Measurements from ENCODE around the gene TPD52L2.
"Not testable (repeated sequence)": the region's sequence is repeated elsewhere in the genome, so short reads cannot be mapped to it uniquely, and the experiment has no call there.

The TPD52L2 gene

GRCh38 chr20:63892402-63892801 lies 27.3 kb downstream of the TPD52L2 start:
- no peak for DNase-seq (ENCODE audit: low read depth, low spot score)
- H3K27ac ChIP-seq = no peak overlapping the region

GRCh38 chr20:63893999-63894357 lies 28.9 kb downstream of the TPD52L2 start:
- peak overlapping the region; percentile 96 for H3K27ac ChIP-seq
- DNase-seq (ENCODE audit: low read depth, low spot score) = no peak

GRCh38 chr20:63894358-63895201 lies 29.5 kb downstream of the TPD52L2 start, which contains the start of gene DNAJC5:
Gene DNAJC5 (plus strand): TSS chr20:63895126. CDS start chr20:63928346, 33,220 bp downstream.
- no peak for DNase-seq (ENCODE audit: low read depth, low spot score)

GRCh38 chr20:63895202-63895951 lies 30.3 kb downstream of the TPD52L2 start:
- no peak for DNase-seq (ENCODE audit: low read depth, low spot score)
- H3K27ac ChIP-seq = peak overlapping the region; percentile 96

More at GRCh38 chr20:63894358-63895201, 29.5 kb downstream of the TPD52L2 start, which contains the start of gene DNAJC5:
- H3K27ac ChIP-seq = peak within 1 kb of the TSS; percentile 96

GRCh38 chr20:63895952-63896263 lies 30.8 kb downstream of the TPD52L2 start:
- no peak for DNase-seq (ENCODE audit: low read depth, low spot score)
- H3K27ac ChIP-seq = peak overlapping the region; percentile 96

GRCh38 chr20:63896264-63897105 lies 31.4 kb downstream of the TPD52L2 start:
- H3K27ac ChIP-seq = peak overlapping the region; percentile 96
- no peak for DNase-seq (ENCODE audit: low read depth, low spot score)

GRCh38 chr20:63897978-63898561 lies 33.0 kb downstream of the TPD52L2 start:
- no peak for DNase-seq (ENCODE audit: low read depth, low spot score)
- H3K27ac ChIP-seq = peak overlapping the region; percentile 96

- H3K27ac ChIP-seq = peak overlapping the region; percentile 96
- DNase-seq (ENCODE audit: low read depth, low spot score) = no peak
These were observed 34.0 kb downstream of the TPD52L2 start for GRCh38 chr20:63898882-63899558.

- H3K27ac ChIP-seq = peak overlapping the region; percentile 96
- DNase-seq (ENCODE audit: low read depth, low spot score) = no peak
These were observed 35.3 kb downstream of the TPD52L2 start for GRCh38 chr20:63900413-63900812.

- peak overlapping the region; percentile 96 for H3K27ac ChIP-seq
- no peak for DNase-seq (ENCODE audit: low read depth, low spot score)
These were observed 38.9 kb downstream of the TPD52L2 start for GRCh38 chr20:63903796-63904561.

- H3K27ac ChIP-seq = peak overlapping the region; percentile 99
These were observed 43.1 kb downstream of the TPD52L2 start for GRCh38 chr20:63908008-63908682.

GRCh38 chr20:63911176-63911575 lies 46.1 kb downstream of the TPD52L2 start:
- DNase-seq (ENCODE audit: low read depth, low spot score) = peak; percentile 95
- peak overlapping the region; percentile 99 for H3K27ac ChIP-seq

More at GRCh38 chr20:63908008-63908682, 43.1 kb downstream of the TPD52L2 start:
- no peak for DNase-seq (ENCODE audit: low read depth, low spot score)

- H3K27ac ChIP-seq = peak overlapping the region; percentile 99
- no peak for DNase-seq (ENCODE audit: low read depth, low spot score)
These were observed 48.7 kb downstream of the TPD52L2 start for GRCh38 chr20:63913768-63914167.

- H3K27ac ChIP-seq = no peak overlapping the region
These were observed 50.4 kb downstream of the TPD52L2 start for GRCh38 chr20:63915471-63915870.

GRCh38 chr20:63916371-63916939 lies 51.4 kb downstream of the TPD52L2 start:
- not testable (repeated sequence) for H3K27ac ChIP-seq; DNase-seq (ENCODE audit: low read depth, low spot score)

More at GRCh38 chr20:63915471-63915870, 50.4 kb downstream of the TPD52L2 start:
- DNase-seq (ENCODE audit: low read depth, low spot score) = no peak

- no peak overlapping the region for H3K27ac ChIP-seq
- no peak for DNase-seq (ENCODE audit: low read depth, low spot score)
These were observed 52.7 kb downstream of the TPD52L2 start for GRCh38 chr20:63917811-63918210.

- H3K27ac ChIP-seq = no peak overlapping the region
- DNase-seq (ENCODE audit: low read depth, low spot score) = no peak
These were observed 54.1 kb downstream of the TPD52L2 start for GRCh38 chr20:63919130-63919529.

GRCh38 chr20:63920226-63920625 lies 55.2 kb downstream of the TPD52L2 start:
- no peak for DNase-seq (ENCODE audit: low read depth, low spot score)
- no peak overlapping the region for H3K27ac ChIP-seq

Data from epithelial cell of prostate (primary cell).